BJ (cell line): ENCODE results near the gene RFX2. TPM values are rescaled to one million over a fixed set of nuclear protein-coding genes. Genes with fewer than 3 reads are reported as not detected.

ENCODE experiments used
- CTCF ChIA-PET: fragments of 350-600 bp; formaldehyde crosslinking; extraction: SDS; loops from one replicate; lab custom pipeline; 2021; ENCODE audit warnings: antibody characterized with exemption, inconsistent platforms; lab: Yijun Ruan, JAX
- POLR2A ChIA-PET: fragments of 300-600 bp; sonication (Branson Sonifier 250); formaldehyde crosslinking; extraction: SDS; loops from one replicate; lab custom pipeline; 2021; ENCODE audit warnings: antibody characterized with exemption; lab: Charles Lee
- DNase-seq: peaks from one replicate; pipeline ENCODE4 v3.0.0-alpha.2; 2011; ENCODE audit warnings: low read depth
- H3K27me3 ChIP-seq: 2 replicates; pipeline ENCODE4 v1.6.0; 2011; ENCODE audit warnings: low read length; ENCODE audit not compliant: control insufficient read depth, insufficient read depth
- H3K36me3 ChIP-seq: 2 replicates; pipeline ENCODE4 v1.5.1; 2011; ENCODE audit warnings: low read length; ENCODE audit not compliant: control insufficient read depth, insufficient read depth
- H3K4me3 ChIP-seq: 2 replicates; pipeline ENCODE4 v1.5.1; 2011; ENCODE audit warnings: low read depth, mild to moderate bottlenecking, control low read depth, low read length
- polyA plus RNA-seq: library from polyadenylated mRNA; depleted of rRNA; stranded (reverse); fragments of >200 nt; gene quantifications from 2 replicates; pipeline ENCODE4 v1.2.3, GENCODE V29; 2011
- TF ChIP-seq, protein P1 (sequence below): IDR thresholded peaks from 2 replicates; pipeline ENCODE4 v1.5.1; 2011; ENCODE audit warnings: low read depth, mild to moderate bottlenecking, control low read depth, inconsistent platforms, low read length, moderate library complexity; ENCODE audit not compliant: insufficient read depth

The RFX2 gene
- polyA plus RNA-seq, 1 experiment: 5.7 TPM

DNA sequence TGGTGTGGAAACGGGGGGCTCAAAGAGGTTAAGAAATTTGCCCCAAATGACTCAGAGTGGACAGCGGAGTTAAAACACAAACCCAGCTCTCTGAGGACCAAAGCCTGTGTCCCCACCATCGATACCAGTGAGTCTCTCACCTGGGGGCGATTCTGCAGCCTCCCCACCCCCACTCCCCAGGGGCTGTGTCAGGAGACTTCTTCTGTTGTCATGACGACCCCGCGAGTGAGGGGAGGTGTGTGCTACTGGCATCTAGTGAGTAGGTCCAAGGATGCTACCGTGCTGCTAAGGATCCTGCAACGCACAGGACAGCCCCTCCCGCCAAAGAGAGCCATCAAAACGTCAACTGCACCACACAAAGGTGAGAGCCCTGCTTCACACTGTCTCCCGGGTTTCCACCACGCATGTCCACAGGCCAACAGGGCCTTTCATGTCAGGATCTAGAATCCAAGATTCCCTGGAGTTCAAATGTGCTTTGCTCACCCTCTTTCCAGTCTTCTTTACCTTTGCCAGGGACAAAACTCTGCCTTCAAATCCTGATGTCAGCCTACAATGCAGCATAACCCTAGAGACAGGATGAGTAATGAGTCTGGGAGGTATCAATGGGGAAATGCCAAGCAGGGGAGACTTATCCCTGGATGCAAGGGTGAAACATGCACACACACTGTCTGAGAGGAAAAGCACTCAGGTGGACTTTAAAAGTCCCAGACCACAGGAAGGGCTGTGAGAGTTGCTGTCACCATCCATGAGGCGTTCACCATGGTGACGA is 136.2 kb downstream of the RFX2 start:
- TF ChIP-seq, protein P1, sequence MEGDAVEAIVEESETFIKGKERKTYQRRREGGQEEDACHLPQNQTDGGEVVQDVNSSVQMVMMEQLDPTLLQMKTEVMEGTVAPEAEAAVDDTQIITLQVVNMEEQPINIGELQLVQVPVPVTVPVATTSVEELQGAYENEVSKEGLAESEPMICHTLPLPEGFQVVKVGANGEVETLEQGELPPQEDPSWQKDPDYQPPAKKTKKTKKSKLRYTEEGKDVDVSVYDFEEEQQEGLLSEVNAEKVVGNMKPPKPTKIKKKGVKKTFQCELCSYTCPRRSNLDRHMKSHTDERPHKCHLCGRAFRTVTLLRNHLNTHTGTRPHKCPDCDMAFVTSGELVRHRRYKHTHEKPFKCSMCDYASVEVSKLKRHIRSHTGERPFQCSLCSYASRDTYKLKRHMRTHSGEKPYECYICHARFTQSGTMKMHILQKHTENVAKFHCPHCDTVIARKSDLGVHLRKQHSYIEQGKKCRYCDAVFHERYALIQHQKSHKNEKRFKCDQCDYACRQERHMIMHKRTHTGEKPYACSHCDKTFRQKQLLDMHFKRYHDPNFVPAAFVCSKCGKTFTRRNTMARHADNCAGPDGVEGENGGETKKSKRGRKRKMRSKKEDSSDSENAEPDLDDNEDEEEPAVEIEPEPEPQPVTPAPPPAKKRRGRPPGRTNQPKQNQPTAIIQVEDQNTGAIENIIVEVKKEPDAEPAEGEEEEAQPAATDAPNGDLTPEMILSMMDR: no peak
- DNase-seq: no peak
- POLR2A ChIA-PET: no interaction called here
- CTCF ChIA-PET: no interaction called here
- peaks cover 7% of the 10 kb centered on the region for H3K36me3 ChIP-seq
- no peaks in the 10 kb centered on the region for H3K27me3 ChIP-seq
- no peak overlapping the region for H3K4me3 ChIP-seq

DNA sequence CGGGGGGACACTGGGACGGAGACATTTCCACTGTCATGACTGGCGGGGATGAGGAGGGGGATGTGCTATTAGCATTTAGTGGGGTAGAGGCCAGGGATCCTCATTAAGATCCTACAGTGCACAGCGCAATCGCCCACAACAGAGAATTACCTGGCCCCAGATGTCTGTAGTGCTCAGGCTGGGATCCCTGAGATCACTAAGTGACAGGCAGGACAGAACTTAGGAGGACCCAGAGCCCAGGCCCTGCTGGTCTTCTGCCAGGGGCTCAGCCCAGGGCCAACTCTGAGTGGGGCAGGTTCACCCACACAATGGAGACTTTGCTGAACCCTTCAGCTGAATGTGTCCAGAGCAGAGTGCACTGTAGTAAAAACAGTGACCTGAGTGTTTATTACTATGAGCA is 136.9 kb downstream of the RFX2 start:
- TF ChIP-seq, protein P1: no peak
- CTCF ChIA-PET: no interaction called here
- Histone ChIP-seq H3K4me3 (no peak overlapping the region), H3K27me3 (no peaks in the 10 kb centered on the region), H3K36me3 (peaks cover 9% of the 10 kb centered on the region)
- POLR2A ChIA-PET: no interaction called here
- no peak for DNase-seq

- no peak for DNase-seq
- Histone ChIP-seq H3K4me3 (no peak overlapping the region), H3K27me3 (no peaks in the 10 kb centered on the region), H3K36me3 (peaks cover 9% of the 10 kb centered on the region)
- ChIA-PET POLR2A (no interaction called here), CTCF (interaction anchor here (0.9 to 1.4 kb wide), 2 partner anchors 16 to 81 kb away, joined by 3 to 4 read pairs; no protein-coding TSS in a partner anchor)
- TF ChIP-seq, protein P1: no peak
Measured at GRCh38 chr19:5972355-5972731, 138.0 kb downstream of the RFX2 start.

GRCh38 chr19:5971714-5972354 is 138.5 kb downstream of the RFX2 start:
- no peak for DNase-seq
- H3K4me3 ChIP-seq: no peak overlapping the region
- ChIA-PET POLR2A (no interaction called here), CTCF (interaction anchor here (0.9 to 1.4 kb wide), 2 partner anchors 16 to 80 kb away, joined by 3 to 4 read pairs; no protein-coding TSS in a partner anchor)
- TF ChIP-seq, protein P1: no peak
- H3K36me3 ChIP-seq: peaks cover 9% of the 10 kb centered on the region
- no peaks in the 10 kb centered on the region for H3K27me3 ChIP-seq

DNA sequence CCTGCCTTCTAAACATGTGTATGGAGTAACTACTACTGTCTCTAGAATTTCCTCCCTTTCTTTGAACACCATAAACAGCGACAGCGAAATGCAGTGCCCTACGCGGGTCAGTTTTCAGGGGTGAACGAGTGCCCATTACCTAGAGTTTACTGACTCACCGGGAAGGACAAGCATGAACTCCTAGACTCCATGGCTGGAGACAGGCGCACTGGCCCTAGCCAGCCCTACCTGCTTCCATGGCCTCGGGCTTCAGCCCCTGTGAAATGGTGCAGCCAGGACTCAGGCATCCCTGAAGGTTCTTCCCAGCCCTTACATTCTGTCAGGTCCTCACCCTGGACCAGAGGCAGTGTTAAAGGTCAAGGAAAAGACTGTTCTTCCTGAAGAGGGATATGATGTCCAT is 140.8 kb downstream of the RFX2 start:
- H3K27me3 ChIP-seq: no peaks in the 10 kb centered on the region
- peaks cover 10% of the 10 kb centered on the region for H3K36me3 ChIP-seq
- CTCF ChIA-PET: interaction anchor here (0.6 to 4.0 kb wide), 4 partner anchors 9 to 1226 kb away, joined by 3 to 49 read pairs (median 4); partner anchors contain the start of gene RANBP3
- POLR2A ChIA-PET: no interaction called here
- H3K4me3 ChIP-seq: no peak overlapping the region
- DNase-seq: no peak
- TF ChIP-seq, protein P1: no peak
